ENCODE results near the gene SHE. TPM values are rescaled to one million over a fixed set of nuclear protein-coding genes. Genes with fewer than 3 reads are reported as not detected.

The SHE gene
- total and polyA plus RNA-seq, 2 experiments from 2014 or later: 2.0 to 2.7 TPM

GRCh38 chr1:154476791-154477190 lies 25.4 kb downstream of the SHE start:
- TF ChIP-seq CTCF (IDR thresholded peaks at IDR 0.05; ENCODE audit: low read depth, low read length): no peak
- Histone ChIP-seq H3K27me3 (no peaks in the 10 kb centered on the region), H3K4me1 (ENCODE audit: low read depth) (peaks cover 9% of the 10 kb centered on the region), H3K4me3 (no peak overlapping the region), H3K9me3 (ENCODE audit: low read depth) (no peaks in the 10 kb centered on the region), H3K36me3 (no peaks in the 10 kb centered on the region), H3K27ac (no peak overlapping the region)
- no peak for DNase-seq (ENCODE audit: low read depth in 1 of 2, low spot score in 1 of 2)

- Histone ChIP-seq H3K4me1 (ENCODE audit: low read depth) (no peaks in the 10 kb centered on the region), H3K27me3 (no peaks in the 10 kb centered on the region), H3K36me3 (no peaks in the 10 kb centered on the region), H3K4me3 (no peak overlapping the region), H3K9me3 (ENCODE audit: low read depth) (no peaks in the 10 kb centered on the region), H3K27ac (no peak overlapping the region)
- peak in 1 of 2 donors; percentile 88 for DNase-seq (ENCODE audit: low read depth in 1 of 2, low spot score in 1 of 2)
- no peak for TF ChIP-seq CTCF (IDR thresholded peaks at IDR 0.05; ENCODE audit: low read depth, low read length)
These were observed 27.4 kb downstream of the SHE start for GRCh38 chr1:154474802-154475201.

GRCh38 chr1:154471304-154471703 lies 30.9 kb downstream of the SHE start:
- H3K27me3 ChIP-seq: no peaks in the 10 kb centered on the region
- no peak overlapping the region for H3K27ac ChIP-seq
- no peak overlapping the region for H3K4me3 ChIP-seq
- no peak for DNase-seq (ENCODE audit: low read depth in 1 of 2, low spot score in 1 of 2)
- no peaks in the 10 kb centered on the region for H3K9me3 ChIP-seq (ENCODE audit: low read depth)
- no peak for TF ChIP-seq CTCF (IDR thresholded peaks at IDR 0.05; ENCODE audit: low read depth, low read length)
- H3K4me1 ChIP-seq (ENCODE audit: low read depth): no peaks in the 10 kb centered on the region
- no peaks in the 10 kb centered on the region for H3K36me3 ChIP-seq

- no peaks in the 10 kb centered on the region for H3K9me3 ChIP-seq (ENCODE audit: low read depth)
- TF ChIP-seq CTCF (IDR thresholded peaks at IDR 0.05; ENCODE audit: low read depth, low read length): no peak
These were observed 32.2 kb downstream of the SHE start for GRCh38 chr1:154469844-154470560.

GRCh38 chr1:154468535-154469250 lies 33.5 kb downstream of the SHE start:
- no peaks in the 10 kb centered on the region for H3K9me3 ChIP-seq (ENCODE audit: low read depth)
- H3K27me3 ChIP-seq: no peaks in the 10 kb centered on the region
- H3K4me3 ChIP-seq: no peak overlapping the region

More at GRCh38 chr1:154469844-154470560, 32.2 kb downstream of the SHE start:
- DNase-seq (ENCODE audit: low read depth in 1 of 2, low spot score in 1 of 2): no peak
- Histone ChIP-seq H3K27ac (no peak overlapping the region), H3K27me3 (no peaks in the 10 kb centered on the region), H3K36me3 (no peaks in the 10 kb centered on the region), H3K4me1 (ENCODE audit: low read depth) (no peaks in the 10 kb centered on the region), H3K4me3 (no peak overlapping the region)

More at GRCh38 chr1:154468535-154469250, 33.5 kb downstream of the SHE start:
- Histone ChIP-seq H3K4me1 (ENCODE audit: low read depth) (peaks cover 2% of the 10 kb centered on the region), H3K36me3 (no peaks in the 10 kb centered on the region), H3K27ac (no peak overlapping the region)
- DNase-seq (ENCODE audit: low read depth in 1 of 2, low spot score in 1 of 2): no peak
- no peak for TF ChIP-seq CTCF (IDR thresholded peaks at IDR 0.05; ENCODE audit: low read depth, low read length)

All from cardiac muscle cell (in vitro differentiated cells and primary cell).